ENCODE results near the gene PRDM16. TPM values are rescaled to one million over a fixed set of nuclear protein-coding genes. Genes with fewer than 3 reads are reported as not detected.
A peak's percentile ranks its signal among the peaks of the same experiment; 100 is the strongest.

The PRDM16 gene
- total and polyA plus RNA-seq, 2 of the 8 experiments (the other 6 are each of a cell fraction or from before 2014, with no cell fraction given): 0.39 to 0.43 TPM

GRCh38 chr1:3470650-3471355 lies 401.8 kb downstream of the PRDM16 start:
- H3K79me1 ChIP-seq (ENCODE audit: low read depth, low read length): no peaks in the 10 kb centered on the region; the same call in 1 of the 2 replicates
- H2BK120ac ChIP-seq (replicated peaks; ENCODE audit: low read depth, low read length): peak overlapping the region; percentile 95
- H3K9me3 ChIP-seq (ENCODE audit: insufficient read depth in 2 of 2, low read depth in 1 of 2, low read length in 1 of 2): no peaks in the 10 kb centered on the region
- no peaks in the 10 kb centered on the region for H3K79me2 ChIP-seq (ENCODE audit: control insufficient read depth in 1 of 2, insufficient read depth in 2 of 2, low read length in 2 of 2)
- no peaks in the 10 kb centered on the region for H3K27me3 ChIP-seq (replicated peaks in 1 of 4; ENCODE audit: control insufficient read depth in 3 of 4, extremely low read depth in 1 of 4, insufficient read depth in 3 of 4, low read length in 3 of 4)
- no peak overlapping the region; the same call in none of the 2 replicates for H4K8ac ChIP-seq (ENCODE audit: extremely low read depth, insufficient read depth, low read length)
- H2AFZ ChIP-seq (ENCODE audit: low read length): no peak overlapping the region
- H3K23me2 ChIP-seq (ENCODE audit: low read depth, low read length): peaks cover 5% of the 10 kb centered on the region; the same call in 1 of the 2 replicates
- peak overlapping the region; percentile 100; the same call in 1 of the 2 replicates for H2BK12ac ChIP-seq (ENCODE audit: low read depth, low read length)
- no peak for FAIRE-seq
- peak overlapping the region; percentile 100 for H2BK15ac ChIP-seq (ENCODE audit: low read length)
- H3K36me3 ChIP-seq (ENCODE audit: control insufficient read depth in 2 of 4, insufficient read depth in 4 of 4, low read length in 3 of 4): peaks cover 0 to 14% (median 4%) of the 10 kb centered on the region in 4 experiments; a peak in 5 of 8 replicates
- no peak for DNase-seq (ENCODE audit: low read depth in 1 of 2, low spot score in 2 of 2)
- H4K5ac ChIP-seq (ENCODE audit: insufficient read length, low read depth, low read length): peak overlapping the region; percentile 60
- peak overlapping the region; percentile 99 for H2AK5ac ChIP-seq (ENCODE audit: low read depth, low read length)
- ChIA-PET POLR2A (ENCODE audit: partially characterized antibody) (interaction anchor here (0.9 to 3.7 kb wide), 6 partner anchors 8 to 1242 kb away, joined by 3 to 26 read pairs (median 6); partner anchors contain the start of gene ARHGEF16), CTCF (ENCODE audit: partially characterized antibody) (interaction anchor here (0.5 to 3.1 kb wide), 19 partner anchors 8 to 511 kb away, joined by 3 to 39 read pairs (median 6); no protein-coding TSS in a partner anchor)
- peak overlapping the region; percentile 98 for H2BK5ac ChIP-seq (ENCODE audit: low read depth, low read length)
- WGBS, 2 experiments (ENCODE audit: extremely low coverage in 1 of 2, insufficient coverage in 1 of 2, insufficient read length in 1 of 2, insufficient replicate concordance in 2 of 2, low coverage in 1 of 2, low lambda C conversion rate in 2 of 2, missing lambda C conversion rate in 1 of 2): 88% methylated on average over 21 of the region's 22 CpGs; no CpG with 5 or more reads in 1 of the 2 experiments
- no peak overlapping the region for H3K23ac ChIP-seq (ENCODE audit: insufficient read length)
- peak overlapping the region; percentile 83 for H3K18ac ChIP-seq (ENCODE audit: extremely low read depth, low read length)
- H3K14ac ChIP-seq (ENCODE audit: insufficient read length): no peak overlapping the region
- H3K4me2 ChIP-seq (ENCODE audit: insufficient read depth in 1 of 2, low read depth in 2 of 2, low read length in 2 of 2): peak overlapping the region; percentile 12 to 40; a peak in 2 of 4 replicates
- peaks cover 0 to 22% (median 16%) of the 10 kb centered on the region in 4 experiments; a peak in 6 of 7 replicates for H3K4me1 ChIP-seq (replicated peaks in 1 of 4; ENCODE audit: control insufficient read depth in 3 of 4, insufficient read depth in 4 of 4, low read length in 3 of 4)
- no peak overlapping the region for H3K56ac ChIP-seq (replicated peaks; ENCODE audit: insufficient read length, low read depth, low read length)
- H4K91ac ChIP-seq (replicated peaks; ENCODE audit: insufficient read length, low read length): peak overlapping the region; percentile 98
- peak overlapping the region; percentile 75 for H3K27ac ChIP-seq (ENCODE audit: low read depth, low read length)
- peak overlapping the region; percentile 27 for H3K4ac ChIP-seq (replicated peaks; ENCODE audit: insufficient read length, low read depth, low read length)
- H2BK20ac ChIP-seq (ENCODE audit: low read length): peak overlapping the region; percentile 97
- no peak overlapping the region for H3K4me3 ChIP-seq (ENCODE audit: extremely low read depth in 1 of 4, insufficient read depth in 2 of 4, low read depth in 3 of 4, low read length in 4 of 4)
- H3K9ac ChIP-seq (replicated peaks in 1 of 4; ENCODE audit: extremely low read depth in 1 of 4, low read depth in 3 of 4, low read length in 3 of 4): no peak overlapping the region
- H4K20me1 ChIP-seq (replicated peaks in 1 of 2; ENCODE audit: control insufficient read depth in 1 of 2, insufficient read depth in 2 of 2, low read length in 2 of 2): peaks cover 0 to 9% of the 10 kb centered on the region in 2 experiments
- TF ChIP-seq CTCF (IDR thresholded peaks at IDR 0.05; ENCODE audit: control extremely low read depth in 1 of 3, insufficient read depth in 1 of 3, low read depth in 1 of 3, low read length in 3 of 3) (no peak), TCF12 (IDR thresholded peaks at IDR 0.05; ENCODE audit: low read depth, low read length) (no peak), CREB1 (IDR thresholded peaks at IDR 0.05) (no peak), SUZ12 (IDR thresholded peaks at IDR 0.05; ENCODE audit: low read length) (no peak), FOSL1 (IDR thresholded peaks at IDR 0.05; ENCODE audit: insufficient read depth, low read depth, low read length) (no peak), SAP30 (IDR thresholded peaks at IDR 0.05; ENCODE audit: insufficient read depth, insufficient replicate concordance, low read length) (no peak)

All from H1 (cell line).